ENCODE measurements around the gene PTGIR.

DNA sequence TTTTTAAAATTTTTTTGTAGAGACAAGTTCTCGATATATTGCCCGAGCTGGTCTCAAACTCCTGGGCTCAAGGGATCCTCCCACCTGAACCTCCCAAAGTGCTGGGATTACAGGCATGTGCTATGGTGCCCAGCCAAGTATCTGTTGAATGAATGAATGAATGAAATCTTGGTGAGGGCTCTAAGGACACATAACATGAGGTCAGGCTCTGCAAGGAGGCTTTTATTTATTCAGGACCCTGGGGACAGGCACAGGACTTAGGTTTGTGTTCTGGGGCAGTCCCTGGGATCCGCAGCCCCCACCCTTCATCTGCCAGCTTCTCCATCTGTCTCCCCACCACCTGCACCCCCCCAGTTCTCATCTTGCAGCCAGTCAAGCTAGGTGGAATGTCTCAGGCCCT lies 4.6 kb downstream of the PTGIR start:
- TF ChIP-seq EZH2 (IDR thresholded peaks at IDR 0.05) (no peak), POLR2AphosphoS5 (IDR thresholded peaks at IDR 0.05; ENCODE audit: borderline replicate concordance, low read depth, low read length) (no peak), FOXP2 (optimal IDR thresholded peaks at IDR 0.05; ENCODE audit: control extremely low read depth, extremely low read length, insufficient read depth) (no peak)

All from SK-N-MC (cell line).